Activated gamma-delta T cell treated with Interleukin-2 at 50 U/mL for 16 hours (primary cell): ENCODE results near the gene CTAGE4.
"Not testable (repeated sequence)": the region's sequence is repeated elsewhere in the genome, so short reads cannot be mapped to it uniquely, and the experiment has no call there.

ENCODE experiments used
- DNase-seq: peaks from one replicate; pipeline ENCODE4 v3.0.0-alpha.2; 2020

The CTAGE4 gene

GRCh38 chr7:144218581-144218980 is 35.3 kb downstream of the CTAGE4 start:
- DNase-seq, result not testable (repeated sequence)

- not testable (repeated sequence) for DNase-seq
These were observed 35.9 kb downstream of the CTAGE4 start for GRCh38 chr7:144219149-144219548.

- not testable (repeated sequence) for DNase-seq
These were observed 37.3 kb downstream of the CTAGE4 start for GRCh38 chr7:144220531-144220930.

- DNase-seq, result not testable (repeated sequence)
These were observed 40.4 kb downstream of the CTAGE4 start for GRCh38 chr7:144223675-144224074.

- DNase-seq, result not testable (repeated sequence)
These were observed 43.6 kb downstream of the CTAGE4 start for GRCh38 chr7:144226866-144227265.

GRCh38 chr7:144228810-144229209 is 45.5 kb downstream of the CTAGE4 start:
- not testable (repeated sequence) for DNase-seq

- not testable (repeated sequence) for DNase-seq
These were observed 47.8 kb downstream of the CTAGE4 start for GRCh38 chr7:144231027-144231426.

- not testable (repeated sequence) for DNase-seq
These were observed 49.8 kb downstream of the CTAGE4 start for GRCh38 chr7:144233039-144233438.
